GM21737 (cell line): ENCODE data around the gene PDIA2.

Experiments used
- ATAC-seq: cut with Tn5 transposase; IDR thresholded peaks from one replicate; pipeline ENCODE4 v1.9.1; 2021; ENCODE audit warnings: mild to moderate bottlenecking, moderate library complexity; ENCODE audit not compliant: unreplicated experiment

PDIA2 gene

GRCh38 chr16:279531-279930 lies 3.4 kb upstream of the PDIA2 start:
- no peak for ATAC-seq

- no peak for ATAC-seq
Observed at GRCh38 chr16:280005-280460, 2.9 kb upstream of the PDIA2 start.

- ATAC-seq, result no peak
Observed at GRCh38 chr16:280552-280951, 2.4 kb upstream of the PDIA2 start, which contains the start of gene ARHGDIG. Gene ARHGDIG (plus strand): TSS chr16:280591. CDS start chr16:280681, 90 bp downstream.

- no peak for ATAC-seq
Observed at GRCh38 chr16:280991-281659, 1.8 kb upstream of the PDIA2 start.

- no peak for ATAC-seq
Observed at GRCh38 chr16:281660-282255, 1.2 kb upstream of the PDIA2 start.

- ATAC-seq, result no peak
Observed at GRCh38 chr16:282491-282890, 473 bp upstream of the PDIA2 start.

GRCh38 chr16:284204-285120 lies 1.5 kb downstream of the PDIA2 start:
- ATAC-seq, result no peak

GRCh38 chr16:285146-286055 lies 2.4 kb downstream of the PDIA2 start:
- ATAC-seq, result no peak

GRCh38 chr16:286491-287297 lies 3.7 kb downstream of the PDIA2 start:
- ATAC-seq, result no peak

GRCh38 chr16:287298-287811 lies 4.4 kb downstream of the PDIA2 start:
- no peak for ATAC-seq

- no peak for ATAC-seq
Observed at GRCh38 chr16:287981-288920, 5.3 kb downstream of the PDIA2 start.

GRCh38 chr16:289395-289997 lies 6.5 kb downstream of the PDIA2 start:
- ATAC-seq, result no peak

- ATAC-seq, result no peak
Observed at GRCh38 chr16:290015-290680, 7.2 kb downstream of the PDIA2 start.

GRCh38 chr16:290681-291405 lies 7.9 kb downstream of the PDIA2 start:
- ATAC-seq, result no peak

GRCh38 chr16:291539-291938 lies 8.6 kb downstream of the PDIA2 start:
- no peak for ATAC-seq

GRCh38 chr16:293043-293775 lies 10.2 kb downstream of the PDIA2 start:
- ATAC-seq, result no peak
